Hypothalamus (tissue), 51 donors: ENCODE results near the gene ROPN1L.
"Not testable (repeated sequence)": the region's sequence is repeated elsewhere in the genome, so short reads cannot be mapped to it uniquely, and the experiment has no call there.

Source experiments
- DNase-seq, 51 donors: peaks; one replicate each; lab custom pipeline; 2025; lab: John Stamatoyannopoulos, UW

Gene ROPN1L

DNA sequence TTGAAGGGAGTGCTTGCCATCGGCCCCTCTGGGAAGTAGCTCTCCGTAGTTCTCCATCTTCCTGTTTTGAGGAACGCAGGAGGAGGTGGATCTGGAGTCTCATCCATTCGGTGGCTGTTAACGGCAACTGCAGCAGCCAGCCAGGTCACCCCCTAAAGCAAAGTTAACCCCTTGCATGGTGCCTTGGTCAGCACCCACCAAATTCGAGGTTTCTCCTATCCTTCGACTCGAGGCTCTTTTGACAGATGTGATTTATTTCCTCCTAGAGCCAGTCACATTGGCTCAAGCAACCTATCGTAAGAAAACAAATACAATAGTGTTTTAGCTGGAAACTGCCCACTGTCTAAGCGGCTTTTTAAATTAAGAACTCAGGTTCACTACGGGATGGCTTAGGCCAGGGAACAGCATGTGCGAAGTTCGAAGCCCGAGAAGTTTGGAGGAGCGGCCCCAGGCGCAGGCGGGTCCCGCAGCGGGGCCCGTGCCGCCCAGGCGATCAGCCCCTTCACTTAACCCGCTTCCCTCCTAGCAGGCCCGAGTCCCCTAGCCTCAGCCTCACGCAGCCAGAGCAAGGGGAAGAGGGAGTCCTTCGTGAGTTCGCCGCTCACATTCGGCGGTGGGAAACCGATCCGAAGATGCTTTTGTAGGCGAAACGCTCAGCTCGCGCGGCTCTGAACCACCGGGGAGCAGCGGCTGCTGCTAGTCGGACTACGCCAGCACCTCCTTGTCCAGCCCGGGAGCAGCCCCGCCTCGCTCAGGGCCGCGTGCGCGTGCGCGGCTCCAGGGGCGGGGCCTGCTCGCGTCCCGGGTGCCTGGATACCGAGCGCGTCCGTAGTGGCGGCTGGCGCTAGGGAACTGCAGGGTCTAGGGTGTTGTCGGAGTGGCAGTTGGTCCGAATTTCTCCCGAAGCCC lies at the start of gene ROPN1L:
Gene ROPN1L (plus strand): TSS at position 797 of the 909 bp plus-strand sequence. CDS start 289 bp downstream, outside the sequence.
- peak in 50 of 51 donors; percentile 34 to 93 (median 80) for DNase-seq

DNA sequence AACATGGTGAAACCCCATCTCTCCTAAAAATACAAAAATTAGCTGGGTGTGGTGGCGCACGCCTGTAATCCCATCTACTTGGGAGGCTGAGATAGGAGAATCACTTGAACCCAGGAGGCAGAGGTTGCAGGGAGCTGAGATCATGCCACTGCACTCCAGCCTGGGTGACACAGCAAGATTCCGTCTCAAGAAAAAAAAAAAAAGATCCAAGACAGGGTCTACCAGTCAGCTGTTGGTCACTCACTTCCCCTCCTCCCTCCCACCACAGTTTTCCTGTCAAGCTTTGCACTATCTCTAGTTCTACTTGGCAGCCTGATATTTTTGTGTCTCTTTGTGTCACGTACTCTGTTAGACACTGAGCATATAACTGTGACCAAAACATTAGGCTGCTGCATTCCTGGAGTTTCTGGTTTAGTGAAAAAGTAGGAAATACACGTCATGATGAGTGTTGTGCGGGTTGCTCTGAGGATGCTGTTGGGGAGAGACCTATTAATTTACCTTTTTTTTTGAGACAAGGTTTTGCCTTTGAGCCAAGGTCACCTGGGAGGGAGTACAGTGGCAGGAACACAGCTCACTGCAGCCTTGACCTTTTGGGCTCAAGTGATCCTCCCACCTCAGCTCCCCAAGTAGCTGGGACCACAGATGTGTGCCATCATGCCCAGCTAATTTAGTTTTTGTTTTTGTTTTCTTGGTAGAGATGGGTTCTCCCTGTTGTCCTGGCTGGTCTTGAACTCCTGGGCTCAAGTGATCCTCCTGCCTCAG lies 48.9 kb upstream of the ROPN1L start:
- DNase-seq = not testable (repeated sequence)

DNA sequence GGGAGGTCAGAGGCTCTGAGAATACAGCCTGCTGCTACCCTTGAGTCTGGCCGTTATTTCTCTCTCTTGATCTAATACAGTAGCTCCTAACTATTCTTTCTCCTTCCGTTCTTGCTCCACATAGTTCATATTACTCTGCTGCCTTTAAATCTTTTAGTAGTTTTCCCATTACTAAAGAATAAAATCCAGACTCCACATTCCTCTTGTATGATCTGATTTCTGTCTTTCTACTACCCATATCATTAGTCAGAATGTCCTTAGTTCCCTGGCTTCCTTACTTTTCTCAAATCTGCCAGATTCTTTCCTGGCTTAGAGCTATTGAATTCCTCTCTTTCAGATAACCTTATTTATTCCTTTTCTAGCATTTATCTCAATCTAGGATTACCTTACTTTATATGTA lies 48.2 kb upstream of the ROPN1L start:
- no peak for DNase-seq

DNA sequence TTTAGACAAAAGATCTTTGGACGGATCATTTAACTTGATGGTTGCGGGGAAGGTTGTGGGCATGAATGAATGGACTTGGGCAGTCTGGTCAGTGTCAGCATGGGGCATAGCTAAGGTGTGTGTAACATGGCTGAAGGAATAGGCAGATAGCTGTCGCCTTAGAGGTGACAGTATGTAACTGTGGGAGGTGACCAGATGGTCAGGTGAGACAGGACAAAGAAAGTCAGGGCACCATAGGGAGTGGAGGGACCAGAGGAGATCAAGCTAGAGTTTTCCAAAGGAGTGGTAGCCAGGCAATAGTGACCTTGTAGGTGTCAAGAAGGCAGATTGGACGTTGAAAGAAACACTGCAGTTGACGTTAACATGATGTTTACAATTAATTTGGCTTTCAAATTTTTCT lies 45.1 kb upstream of the ROPN1L start:
- DNase-seq = no peak

DNA sequence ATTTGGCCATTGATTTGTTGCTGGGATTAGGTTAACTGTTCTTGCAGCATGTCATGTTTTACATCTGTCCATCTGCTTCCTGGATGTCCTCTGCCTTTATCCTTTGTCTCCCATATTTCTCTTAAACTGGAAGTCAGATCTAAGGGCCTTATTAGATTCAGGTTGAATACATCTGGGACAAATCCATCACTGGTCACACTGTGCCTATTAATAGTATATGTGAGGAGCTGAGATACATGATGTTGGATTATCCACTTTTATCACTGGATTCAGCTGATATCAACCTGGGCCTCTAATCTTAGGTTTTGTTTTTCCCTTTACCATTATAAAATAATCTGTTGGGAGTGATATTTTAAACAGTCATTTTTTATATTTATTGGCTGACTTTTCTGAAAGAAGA lies 41.8 kb upstream of the ROPN1L start:
- DNase-seq = no peak

DNA sequence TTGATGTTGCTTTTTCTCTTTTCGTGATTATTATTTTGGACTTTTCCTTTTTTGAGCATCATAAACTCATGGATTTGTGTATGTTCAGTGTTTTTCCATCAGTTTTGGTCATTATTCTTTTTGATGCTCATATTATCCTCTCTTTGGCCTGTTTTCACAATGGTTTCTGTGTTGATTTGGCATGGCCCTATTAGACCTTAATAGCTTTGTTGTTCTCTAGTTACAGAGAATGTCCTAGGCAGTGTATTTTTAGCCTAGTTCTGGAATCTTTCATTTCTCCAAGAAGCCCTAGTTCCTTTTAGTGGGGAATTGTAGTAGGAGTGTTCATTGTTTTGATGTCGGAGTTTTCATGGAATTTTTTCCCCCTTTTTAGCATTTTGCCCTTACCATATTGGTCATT lies 41.3 kb upstream of the ROPN1L start:
- DNase-seq = peak in 2 of 51 donors; percentile 20 to 61

DNA sequence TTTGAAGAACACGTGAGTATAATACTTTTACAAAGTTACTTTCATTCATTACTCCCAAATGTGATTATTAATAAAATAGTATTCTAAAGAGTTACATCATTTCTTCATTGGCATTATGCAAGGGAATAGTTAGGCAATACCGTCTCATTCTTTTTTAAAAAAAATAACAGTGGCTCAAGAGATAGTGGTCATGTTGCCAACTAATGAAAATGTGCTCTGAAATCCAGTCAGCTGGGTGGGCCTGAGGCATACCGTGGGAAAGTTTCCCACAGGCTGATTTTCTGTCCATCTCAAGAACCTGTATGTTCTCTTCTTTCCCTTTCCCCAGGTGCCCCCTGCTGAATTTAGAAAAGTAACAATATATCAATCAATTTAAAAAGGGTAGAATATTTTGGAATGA lies 40.8 kb upstream of the ROPN1L start:
- no peak for DNase-seq

DNA sequence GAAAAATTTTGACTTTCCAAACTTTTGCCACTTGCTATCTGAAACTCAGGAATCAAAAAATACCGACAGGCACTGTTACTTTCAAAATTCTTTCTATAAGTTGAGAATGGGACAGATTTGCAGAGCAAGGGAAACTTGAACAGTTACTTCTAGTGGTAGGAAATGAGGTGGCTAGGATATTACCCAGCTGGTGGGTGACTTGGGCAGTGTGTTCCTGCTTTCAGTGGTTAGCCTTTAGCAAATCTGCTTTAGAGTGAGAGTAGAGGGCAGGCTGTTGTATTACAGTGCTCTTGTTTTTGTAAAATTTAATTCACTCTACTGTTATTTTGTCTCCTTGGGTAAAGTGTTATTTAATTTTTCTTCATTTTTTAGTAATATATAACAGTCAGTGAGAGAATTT lies 40.2 kb upstream of the ROPN1L start:
- DNase-seq = no peak

DNA sequence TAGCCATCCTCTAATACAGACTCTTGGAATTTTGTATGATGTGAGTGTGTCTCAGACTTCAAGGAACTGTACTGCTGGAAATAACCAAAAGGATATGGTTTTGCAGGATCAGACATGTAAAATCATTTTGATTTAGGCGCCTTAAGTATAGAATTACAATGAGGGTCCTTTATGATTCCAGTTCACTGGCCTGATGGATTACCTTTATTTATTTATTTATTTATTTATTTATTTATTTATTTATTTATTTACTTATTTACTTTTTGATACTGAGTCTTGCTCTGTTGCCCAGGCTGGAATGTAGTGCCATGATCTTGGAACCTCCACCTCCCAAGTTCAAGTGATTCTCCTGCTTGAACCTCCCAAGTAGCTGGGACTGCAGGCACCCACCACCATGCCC lies 37.9 kb upstream of the ROPN1L start:
- no peak for DNase-seq

DNA sequence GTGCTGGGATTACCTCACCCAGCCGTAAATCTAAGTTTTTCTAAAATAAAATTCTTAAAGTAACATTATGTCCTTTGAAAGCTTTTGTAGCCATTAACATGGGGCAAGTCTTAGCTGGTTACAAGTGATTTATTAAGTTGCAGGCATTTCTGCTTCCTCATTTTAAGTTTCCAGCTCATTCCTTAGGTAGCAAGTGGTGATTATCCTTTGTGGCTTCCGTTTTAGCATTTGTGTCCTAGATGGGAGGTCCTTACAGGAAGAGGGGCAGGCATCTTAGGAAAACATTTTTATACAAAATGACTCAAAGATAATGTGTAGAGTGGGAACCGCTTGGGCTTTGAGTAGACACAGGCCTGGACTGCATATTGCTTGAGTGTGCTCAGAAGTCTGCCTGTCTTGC lies 35.0 kb upstream of the ROPN1L start:
- no peak for DNase-seq

DNA sequence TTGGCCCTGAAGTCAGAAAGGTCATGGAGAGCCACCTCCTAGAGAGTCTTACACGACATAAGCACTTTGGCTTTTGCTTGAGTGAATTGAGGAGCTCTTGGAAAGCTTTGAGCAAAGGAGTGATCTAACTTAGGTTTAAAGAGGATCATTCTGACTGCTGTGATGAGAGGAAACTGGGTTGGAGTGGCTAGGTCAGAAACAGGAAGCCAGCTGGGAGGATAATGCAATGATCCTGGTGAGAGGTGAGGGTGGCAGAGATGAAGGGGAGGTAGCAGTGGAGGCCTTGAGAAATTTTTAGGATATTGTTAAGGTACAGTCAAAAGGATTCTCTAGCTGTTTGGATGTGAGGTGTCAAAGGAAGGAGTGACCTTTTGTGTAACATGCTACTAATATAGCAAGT lies 32.2 kb upstream of the ROPN1L start:
- no peak for DNase-seq

DNA sequence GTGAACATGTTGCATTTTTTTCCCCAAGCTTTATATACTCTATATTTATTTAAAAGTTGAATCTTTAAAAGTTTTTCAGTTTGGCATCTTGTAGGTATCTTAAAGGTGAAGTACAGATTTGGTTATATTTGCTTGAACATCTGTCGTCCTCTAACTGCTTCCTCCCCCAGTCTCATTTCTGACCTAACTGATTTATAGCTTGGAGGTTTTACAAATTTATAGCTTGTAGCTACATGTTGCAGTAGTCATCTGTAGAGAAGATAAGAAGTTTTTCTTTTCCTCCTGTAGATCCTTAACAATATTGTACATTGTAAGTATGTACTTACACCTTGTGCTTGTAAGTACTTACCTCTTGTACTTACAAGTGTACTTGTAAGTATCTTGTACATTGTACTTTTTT lies 31.0 kb upstream of the ROPN1L start:
- DNase-seq = no peak

DNA sequence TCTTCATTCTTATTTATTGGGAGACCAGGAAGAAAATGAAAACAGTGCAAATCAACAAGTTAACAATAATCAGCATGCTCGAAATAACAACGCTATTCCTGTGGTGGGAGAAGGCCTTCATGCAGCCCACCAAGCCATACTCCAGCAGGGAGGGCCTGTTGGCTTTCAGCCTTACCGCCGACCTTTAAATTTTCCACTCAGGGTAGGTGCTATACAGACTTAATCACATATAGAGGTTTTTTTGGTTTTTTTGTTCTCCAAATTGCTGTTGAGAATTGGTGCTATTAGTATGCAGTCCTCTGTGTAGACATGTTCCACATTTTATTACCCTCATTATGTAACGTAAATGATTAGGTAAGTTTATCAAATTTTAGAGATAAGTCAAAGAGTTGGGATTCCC lies 30.3 kb upstream of the ROPN1L start:
- no peak for DNase-seq

DNA sequence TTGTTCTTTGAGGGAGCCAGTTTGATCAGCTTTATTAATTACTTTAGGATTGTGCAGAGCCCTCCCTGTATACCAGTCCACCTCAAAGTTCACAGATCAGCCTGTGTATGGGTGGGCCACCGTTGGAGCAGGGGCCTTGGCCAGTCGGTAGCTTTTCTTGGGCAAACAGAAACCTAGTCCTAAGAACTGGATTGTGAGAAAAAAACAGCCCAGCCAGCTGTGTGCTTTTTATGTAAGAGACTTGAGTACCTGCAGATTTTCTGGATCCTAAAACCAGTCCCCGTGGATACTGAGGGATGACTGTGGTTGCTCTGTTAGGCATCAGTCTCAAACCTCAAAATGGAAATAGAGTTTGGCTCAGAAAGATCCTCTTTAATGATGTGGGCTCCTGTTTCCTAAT lies 24.8 kb upstream of the ROPN1L start:
- DNase-seq = no peak

DNA sequence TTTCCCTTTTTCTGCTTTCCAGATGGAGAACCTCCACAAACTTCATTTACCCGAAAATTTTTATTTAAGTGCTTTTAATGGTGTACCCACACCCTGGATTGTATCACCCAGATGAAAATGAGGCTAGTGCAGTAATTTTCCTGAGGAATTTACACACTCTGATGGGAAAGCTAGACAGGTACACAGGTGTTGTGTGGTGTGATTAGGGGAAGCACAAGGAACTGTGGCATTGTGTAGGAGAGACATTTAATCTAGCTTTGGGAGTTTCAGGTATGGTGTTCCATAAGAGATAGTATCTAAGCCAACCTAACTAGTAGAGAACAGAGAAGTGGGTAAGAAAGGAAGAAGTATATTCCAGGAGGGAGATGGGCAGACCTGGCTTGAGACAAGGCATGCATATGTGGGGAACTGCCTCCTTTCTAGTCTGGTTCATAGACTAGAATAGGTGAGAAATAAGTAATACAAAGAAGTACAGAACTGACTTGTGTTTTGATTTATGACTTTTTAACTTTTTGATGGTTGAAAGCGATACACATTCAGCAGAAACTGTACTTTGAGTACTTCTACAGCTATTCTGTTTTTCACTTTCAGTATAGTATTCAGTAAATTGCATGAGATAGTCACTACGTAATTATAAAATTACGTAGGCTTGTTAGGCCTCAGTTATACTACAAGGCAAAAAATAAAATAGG lies 22.9 kb upstream of the ROPN1L start:
- no peak for DNase-seq

DNA sequence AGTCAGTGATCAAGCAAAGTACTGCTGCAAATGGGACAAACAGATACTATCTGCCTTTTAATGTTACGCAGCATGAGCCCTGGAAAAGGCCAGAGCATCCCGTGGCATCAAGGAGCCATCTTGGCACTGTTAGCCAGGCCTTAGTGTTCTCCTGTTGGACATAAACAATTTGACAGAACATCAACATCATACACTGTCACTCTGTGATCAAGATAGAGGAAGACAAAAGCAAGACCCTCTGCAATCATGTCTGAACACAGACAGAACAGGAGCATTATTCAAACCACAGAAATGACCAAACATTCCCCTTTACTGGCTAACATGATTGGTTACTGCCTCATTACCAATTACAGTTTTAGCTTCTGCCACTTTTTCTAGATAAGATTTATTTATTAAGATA lies 21.2 kb upstream of the ROPN1L start:
- DNase-seq = no peak

DNA sequence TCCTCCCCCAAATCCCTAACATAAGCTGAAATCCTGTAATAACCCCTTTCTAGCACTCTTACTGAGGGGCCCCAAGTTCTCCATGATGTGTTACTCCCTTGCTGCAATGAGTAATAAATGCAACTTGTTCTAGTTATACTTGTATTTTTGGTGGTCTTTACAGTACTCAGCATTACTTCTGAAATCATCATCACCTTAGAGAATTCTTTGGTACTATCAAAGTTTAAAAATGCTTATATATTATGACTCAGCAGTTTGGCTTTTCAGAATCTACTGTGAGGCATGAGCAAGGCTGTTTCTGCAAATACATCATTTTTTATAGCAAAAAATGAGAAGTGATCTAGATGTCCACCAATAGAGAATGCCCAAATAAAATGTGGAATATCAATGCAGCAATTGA lies 20.7 kb upstream of the ROPN1L start:
- no peak for DNase-seq

DNA sequence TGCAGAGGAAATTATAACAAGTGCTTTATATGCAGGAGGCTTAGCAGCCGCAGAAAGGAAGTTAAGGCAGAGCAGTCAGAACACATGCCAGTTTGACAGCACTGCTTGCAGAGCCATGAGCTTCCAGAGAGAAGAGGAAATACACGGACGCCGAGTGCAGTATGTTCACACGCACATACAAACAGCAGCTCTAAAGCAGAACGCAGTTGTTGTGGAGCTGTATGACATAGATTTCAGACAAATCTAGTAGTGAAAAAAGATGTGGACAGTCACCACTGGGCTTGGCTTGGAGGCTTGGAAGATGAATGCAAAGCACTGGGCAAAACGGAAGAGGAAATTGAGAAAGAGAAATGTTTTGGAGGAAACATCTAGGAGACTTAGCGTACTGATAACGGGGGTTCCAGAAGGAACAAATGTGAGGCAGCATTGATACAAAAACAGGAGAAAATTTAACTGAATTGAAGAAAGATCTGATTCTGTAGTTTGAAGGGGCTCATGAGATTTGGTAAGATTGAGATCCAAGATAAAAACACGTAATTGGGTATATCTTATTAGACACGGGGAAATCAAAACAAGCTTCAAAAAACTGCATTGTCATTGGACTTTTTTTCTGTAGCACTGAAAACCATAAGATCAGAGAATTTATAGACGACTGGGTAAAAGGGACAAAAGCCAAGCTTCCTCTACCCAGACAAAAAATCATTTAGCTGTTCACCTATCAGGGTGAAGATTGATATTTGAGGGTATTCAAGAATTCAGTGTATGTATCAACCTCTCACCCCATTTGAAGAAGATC lies 19.6 kb upstream of the ROPN1L start:
- peak in 9 of 51 donors; percentile 7 to 31 (median 16) for DNase-seq

DNA sequence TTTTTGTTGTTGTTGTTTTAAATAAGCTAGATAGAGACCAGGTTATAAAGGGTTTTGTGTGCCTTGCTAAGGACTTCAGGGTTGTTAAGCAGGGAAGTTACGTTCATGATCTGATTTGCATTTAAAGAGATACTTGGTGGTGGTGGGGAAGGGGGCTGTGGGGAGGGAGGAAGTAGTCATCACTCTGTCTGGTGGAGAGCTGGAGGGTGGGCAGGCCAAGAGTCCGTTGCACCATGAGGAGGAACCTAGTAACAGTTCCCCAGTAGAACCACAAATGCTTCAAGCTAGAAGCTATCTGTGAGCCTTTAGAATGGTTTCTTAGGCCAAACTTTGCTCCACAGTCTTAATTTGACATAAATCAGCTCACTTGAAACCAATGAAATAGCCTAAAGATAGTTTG lies 18.7 kb upstream of the ROPN1L start:
- DNase-seq = no peak

DNA sequence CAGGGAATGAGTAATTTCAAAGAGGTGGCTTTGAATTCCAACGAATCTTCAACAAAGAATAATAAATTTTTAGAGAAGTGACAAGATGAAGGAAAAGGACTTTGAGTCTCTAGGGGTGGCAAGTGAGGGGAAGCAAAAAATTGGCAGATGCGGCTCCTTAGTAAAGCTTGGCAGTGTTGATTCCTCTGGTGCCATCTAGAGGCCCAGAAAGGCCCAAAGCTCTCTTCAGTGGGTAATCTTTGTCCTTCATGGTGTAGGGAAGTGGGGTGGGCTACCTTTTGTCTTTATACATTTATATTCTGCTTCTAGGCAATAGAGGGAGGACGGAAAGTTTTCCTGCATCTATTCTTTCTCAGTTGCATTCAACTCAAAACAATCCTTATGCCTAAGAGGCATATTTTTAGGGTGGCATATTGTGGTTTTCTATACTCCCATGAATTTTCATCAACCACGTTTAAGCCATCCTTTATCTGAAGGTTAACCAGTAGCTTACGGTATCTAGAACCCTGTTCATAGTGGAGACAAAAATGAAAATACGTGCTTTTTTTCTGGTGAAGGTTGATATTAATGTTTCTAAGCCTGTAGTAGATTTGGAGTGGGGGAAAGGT lies 17.5 kb upstream of the ROPN1L start:
- peak in 21 of 51 donors; percentile 4 to 57 (median 27) for DNase-seq
